Uterus (tissue), 4 donors: ENCODE data around the gene BBS5. TPM values are rescaled to one million over a fixed set of nuclear protein-coding genes. Genes with fewer than 3 reads are reported as not detected.

Experiments
- DNase-seq, 2 donors: peaks; one replicate each; pipeline ENCODE4 v3.0.0-alpha.2; 2019 to 2020
- H3K27ac ChIP-seq, 2 donors: fragments of 200-600 bp; sonication (generic); 1 replicate in 1 of 2; 2 replicates in 1 of 2; pipeline ENCODE4 v1.5.1; 2016 to 2018
- H3K27me3 ChIP-seq, 2 donors: fragments of 200-600 bp; sonication (generic); one replicate each; pipeline ENCODE4 v1.5.1; 2018 to 2019; ENCODE audit warnings: control low read depth in 1 of 2
- H3K36me3 ChIP-seq, 2 donors: fragments of 200-600 bp; sonication (generic); one replicate each; pipeline ENCODE4 v1.5.1; 2019; ENCODE audit warnings: control low read depth in 1 of 2
- H3K4me1 ChIP-seq, 2 donors: fragments of 200-600 bp; sonication (generic); one replicate each; pipeline ENCODE4 v1.5.1; 2018 to 2019; ENCODE audit warnings: control low read depth in 1 of 2
- H3K4me3 ChIP-seq, 2 donors: fragments of 200-600 bp; sonication (generic); 1 replicate in 1 of 2; 2 replicates in 1 of 2; pipeline ENCODE4 v1.5.1; 2018 to 2019; ENCODE audit warnings: mild to moderate bottlenecking in 1 of 2
- H3K9me3 ChIP-seq, 2 donors: fragments of 200-600 bp; sonication (generic); one replicate each; pipeline ENCODE4 v1.5.1; 2019; ENCODE audit warnings: control low read depth in 1 of 2
- CTCF ChIP-seq, 4 experiments: fragments of 200-600 bp in 2 of 4; fragments of 450-650 bp in 2 of 4; sonication (generic) in 2 of 4; IDR thresholded peaks; one replicate each; pipeline ENCODE4 v1.5.1; 2016 to 2019; ENCODE audit warnings: antibody characterized with exemption in 4 of 4, mild to moderate bottlenecking in 2 of 4, moderate library complexity in 1 of 4
- POLR2A ChIP-seq, 2 donors: fragments of 450-650 bp; IDR thresholded peaks; one replicate each; pipeline ENCODE4 v1.6.1; 2016; ENCODE audit warnings: antibody characterized with exemption in 2 of 2, mild to moderate bottlenecking in 1 of 2, moderate library complexity in 1 of 2
- intact Hi-C: fragments of 100-400 bp; cut with DNase I; formaldehyde crosslinking; loops from one replicate; pipeline ENCODE4 v1.15.1; 2023; ENCODE audit warnings: low total_unique reads
- total RNA-seq, 4 donors: library from RNA; depleted of rRNA in 3 of 4; stranded (reverse); fragments of >200 nt in 3 of 4; gene quantifications; one replicate each; pipeline versions ENCODE4 v1.1.0 to v1.2.4, GENCODE V29; 2014 to 2023
- donor health status: DM: yes; HTN: yes; CAD: no.

BBS5 gene
- total RNA-seq, 4 donors from 2014 or later = 2.6 to 24.7 (median 19.7) TPM

- Histone ChIP-seq H3K9me3 (no peaks in the 10 kb centered on the region), H3K36me3 (no peaks in the 10 kb centered on the region), H3K4me1 (no peaks in the 10 kb centered on the region), H3K27ac (no peak overlapping the region), H3K4me3 (no peak overlapping the region), H3K27me3 (no peaks in the 10 kb centered on the region)
- DNase-seq = no peak
- TF ChIP-seq CTCF (IDR thresholded peaks at IDR 0.05) (no peak), POLR2A (IDR thresholded peaks at IDR 0.05) (no peak)
- intact Hi-C loops = no loop called here
These were observed 7.0 kb upstream of the BBS5 start for GRCh38 chr2:169472249-169472648.

GRCh38 chr2:169476459-169476858 lies 2.8 kb upstream of the BBS5 start:
- no peak for DNase-seq
- no peak for TF ChIP-seq POLR2A (IDR thresholded peaks at IDR 0.05)
- no peak for TF ChIP-seq CTCF (IDR thresholded peaks at IDR 0.05)
- no peak overlapping the region for H3K4me3 ChIP-seq
- H3K27me3 ChIP-seq = no peaks in the 10 kb centered on the region
- H3K4me1 ChIP-seq = no peaks in the 10 kb centered on the region
- no peak overlapping the region for H3K27ac ChIP-seq
- no peaks in the 10 kb centered on the region for H3K9me3 ChIP-seq
- no peaks in the 10 kb centered on the region for H3K36me3 ChIP-seq
- intact Hi-C loops = no loop called here

- Histone ChIP-seq H3K27ac (no peak overlapping the region), H3K27me3 (no peaks in the 10 kb centered on the region), H3K36me3 (no peaks in the 10 kb centered on the region), H3K4me3 (no peak overlapping the region), H3K9me3 (no peaks in the 10 kb centered on the region), H3K4me1 (no peaks in the 10 kb centered on the region)
- no peak for DNase-seq
- intact Hi-C loops = no loop called here
- no peak for TF ChIP-seq POLR2A (IDR thresholded peaks at IDR 0.05)
These were observed 955 bp upstream of the BBS5 start for GRCh38 chr2:169478339-169478738.

- H3K27ac ChIP-seq = peak overlapping the region; percentile 79 to 86
- intact Hi-C loops = no loop called here
These were observed 493 bp upstream of the BBS5 start for GRCh38 chr2:169478745-169479256.

GRCh38 chr2:169480079-169480465 lies 778 bp downstream of the BBS5 start:
- no peak for DNase-seq
- Histone ChIP-seq H3K27me3 (no peaks in the 10 kb centered on the region), H3K36me3 (no peaks in the 10 kb centered on the region), H3K9me3 (no peaks in the 10 kb centered on the region), H3K4me1 (no peaks in the 10 kb centered on the region), H3K27ac (peak overlapping the region; percentile 79 to 86), H3K4me3 (peak overlapping the region; percentile 55 to 77)
- TF ChIP-seq CTCF (IDR thresholded peaks at IDR 0.05) (no peak), POLR2A (IDR thresholded peaks at IDR 0.05) (no peak)
- intact Hi-C loops = no loop called here

More at GRCh38 chr2:169478745-169479256, 493 bp upstream of the BBS5 start:
- no peaks in the 10 kb centered on the region for H3K4me1 ChIP-seq
- no peaks in the 10 kb centered on the region for H3K36me3 ChIP-seq
- DNase-seq = no peak
- no peaks in the 10 kb centered on the region for H3K27me3 ChIP-seq
- no peaks in the 10 kb centered on the region for H3K9me3 ChIP-seq
- TF ChIP-seq POLR2A (IDR thresholded peaks at IDR 0.05) (no peak), CTCF (IDR thresholded peaks at IDR 0.05) (no peak)
- peak overlapping the region; percentile 55 to 77 for H3K4me3 ChIP-seq

- Histone ChIP-seq H3K9me3 (no peaks in the 10 kb centered on the region), H3K4me1 (no peaks in the 10 kb centered on the region), H3K36me3 (no peaks in the 10 kb centered on the region), H3K27me3 (no peaks in the 10 kb centered on the region), H3K4me3 (no peak overlapping the region), H3K27ac (no peak overlapping the region)
- intact Hi-C loops = no loop called here
- no peak for DNase-seq
- no peak for TF ChIP-seq CTCF (IDR thresholded peaks at IDR 0.05)
- TF ChIP-seq POLR2A (IDR thresholded peaks at IDR 0.05) = no peak
These were observed 6.4 kb downstream of the BBS5 start for GRCh38 chr2:169485650-169486138.
